HG03103 (cell line): Measurements from ENCODE around the gene CARD10.
"Not testable (repeated sequence)": the region's sequence is repeated elsewhere in the genome, so short reads cannot be mapped to it uniquely, and the experiment has no call there.

Source experiments
- ATAC-seq: cut with Tn5 transposase; IDR thresholded peaks from one replicate; pipeline ENCODE4 v1.9.1; 2021; ENCODE audit warnings: low read depth; ENCODE audit not compliant: unreplicated experiment

The CARD10 gene

GRCh38 chr22:37555029-37555428 lies 35.8 kb upstream of the CARD10 start:
- no peak for ATAC-seq

GRCh38 chr22:37553725-37554124 lies 34.5 kb upstream of the CARD10 start:
- ATAC-seq: no peak

- ATAC-seq: no peak
These were observed 33.4 kb upstream of the CARD10 start for GRCh38 chr22:37552524-37553163.

- ATAC-seq: no peak
These were observed 32.8 kb upstream of the CARD10 start for GRCh38 chr22:37551981-37552380.

- ATAC-seq: not testable (repeated sequence)
These were observed 31.7 kb upstream of the CARD10 start for GRCh38 chr22:37550921-37551320.

- no peak for ATAC-seq
These were observed 30.5 kb upstream of the CARD10 start for GRCh38 chr22:37549704-37550059.

GRCh38 chr22:37547251-37547741 lies 28.1 kb upstream of the CARD10 start:
- ATAC-seq: no peak

GRCh38 chr22:37546437-37547250 lies 27.4 kb upstream of the CARD10 start:
- no peak for ATAC-seq

- no peak for ATAC-seq
These were observed 26.7 kb upstream of the CARD10 start for GRCh38 chr22:37545703-37546436.

- ATAC-seq: no peak
These were observed 25.9 kb upstream of the CARD10 start for GRCh38 chr22:37544955-37545702.

- no peak for ATAC-seq
These were observed 23.7 kb upstream of the CARD10 start for GRCh38 chr22:37542959-37543358.

GRCh38 chr22:37542416-37542815 lies 23.2 kb upstream of the CARD10 start:
- not testable (repeated sequence) for ATAC-seq

- not testable (repeated sequence) for ATAC-seq
These were observed 20.6 kb upstream of the CARD10 start for GRCh38 chr22:37539790-37540189.

GRCh38 chr22:37538590-37539357 lies 19.6 kb upstream of the CARD10 start:
- peak; percentile 81 for ATAC-seq

- ATAC-seq: no peak
These were observed 15.9 kb upstream of the CARD10 start for GRCh38 chr22:37535159-37535558.

GRCh38 chr22:37534445-37534844 lies 15.2 kb upstream of the CARD10 start:
- ATAC-seq: no peak

- no peak for ATAC-seq
These were observed 14.8 kb upstream of the CARD10 start for GRCh38 chr22:37533995-37534394.

- ATAC-seq: no peak
These were observed 10.6 kb upstream of the CARD10 start for GRCh38 chr22:37529652-37530345.

GRCh38 chr22:37527952-37528351 lies 8.7 kb upstream of the CARD10 start:
- not testable (repeated sequence) for ATAC-seq
